Measurements from ENCODE around the gene FBXW8. TPM values are rescaled to one million over a fixed set of nuclear protein-coding genes. Genes with fewer than 3 reads are reported as not detected.

Gene FBXW8
- polyA plus RNA-seq, 3 donors, result 2.0 to 5.2 (median 2.7) TPM

DNA sequence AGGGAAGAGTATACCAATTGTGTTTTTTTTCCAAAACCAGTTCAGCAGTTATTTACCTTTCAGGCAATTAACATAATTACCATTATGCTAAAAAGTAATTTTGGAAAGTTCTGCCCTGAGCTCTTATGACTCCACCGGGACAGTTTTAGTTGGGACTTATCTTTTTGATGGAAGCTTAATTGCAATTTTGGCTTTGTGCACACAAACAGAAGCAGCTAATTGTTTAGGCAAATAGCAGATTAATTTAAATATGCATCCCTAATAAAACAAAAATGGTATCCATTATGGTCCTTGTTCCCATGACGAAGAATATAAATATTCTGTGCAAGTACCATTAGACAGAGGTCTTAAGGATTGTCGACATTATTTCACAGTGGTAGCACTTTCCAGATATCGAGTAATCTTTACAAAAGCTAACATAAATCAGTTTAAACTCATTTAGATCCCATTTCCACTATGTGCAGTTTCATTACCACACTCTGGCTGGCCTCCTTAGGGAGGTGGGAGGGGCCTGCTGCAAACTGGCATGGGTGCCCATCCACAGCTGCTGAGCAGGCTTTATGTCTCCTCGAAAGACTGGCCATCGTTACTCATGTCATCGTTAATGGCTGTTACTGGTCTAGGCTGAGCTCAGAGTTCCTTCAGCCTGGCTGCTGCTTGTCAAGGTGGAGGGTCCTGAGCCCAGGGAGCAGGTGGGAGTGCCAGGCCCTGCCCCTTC is 68.2 kb downstream of the FBXW8 start:
- H3K4me1 Mint-ChIP-seq, result no peaks in the 10 kb centered on the region
- no peak overlapping the region for H3K4me3 Mint-ChIP-seq
- no peak overlapping the region for H3K4me2 ChIP-seq (replicated peaks; ENCODE audit: extremely low read depth, low read length, poor library complexity, severe bottlenecking)
- H3K4me1 ChIP-seq (ENCODE audit: control insufficient read depth in 1 of 2, insufficient read depth in 2 of 2, low read length in 2 of 2), result no peaks in the 10 kb centered on the region
- H3K4me3 ChIP-seq (replicated peaks in 1 of 3; ENCODE audit: low read depth in 2 of 3, low read length in 3 of 3), result no peak overlapping the region
- H3K79me2 ChIP-seq (ENCODE audit: insufficient read depth, low read length), result no peaks in the 10 kb centered on the region
- no peak overlapping the region for H3K27ac ChIP-seq (ENCODE audit: low read depth in 1 of 2, low read length in 2 of 2)
- peaks cover 0 to 1% (median 0%) of the 10 kb centered on the region in 3 donors for H3K27me3 Mint-ChIP-seq (ENCODE audit: low read depth in 3 of 3)
- H3K36me3 ChIP-seq (replicated peaks in 1 of 2; ENCODE audit: control insufficient read depth in 1 of 2, insufficient read depth in 2 of 2, low read length in 2 of 2), result no peaks in the 10 kb centered on the region
- no peak for DNase-seq
- H3K36me3 Mint-ChIP-seq, result peaks cover under 1 to 4% of the 10 kb centered on the region in 2 donors
- intact Hi-C loops (cut with micrococcal nuclease), result no loop called here
- no peak overlapping the region for H2AFZ ChIP-seq (ENCODE audit: insufficient read depth, low read depth, low read length, poor library complexity, severe bottlenecking)
- WGBS (ENCODE audit: insufficient coverage), result 90% methylated on average over 3 of the region's 7 CpGs
- H3K27ac Mint-ChIP-seq, result no peak overlapping the region
- H3K27me3 ChIP-seq (ENCODE audit: control insufficient read depth in 2 of 2, insufficient read depth in 2 of 2, low read length in 2 of 2), result no peaks in the 10 kb centered on the region
- H3K9ac ChIP-seq (ENCODE audit: insufficient read depth, low read length, poor library complexity, severe bottlenecking), result no peak overlapping the region
- H3K9me3 Mint-ChIP-seq, result no peaks in the 10 kb centered on the region
- H4K20me1 ChIP-seq (ENCODE audit: insufficient read depth, low read length), result no peaks in the 10 kb centered on the region
- TF ChIP-seq, protein P1, sequence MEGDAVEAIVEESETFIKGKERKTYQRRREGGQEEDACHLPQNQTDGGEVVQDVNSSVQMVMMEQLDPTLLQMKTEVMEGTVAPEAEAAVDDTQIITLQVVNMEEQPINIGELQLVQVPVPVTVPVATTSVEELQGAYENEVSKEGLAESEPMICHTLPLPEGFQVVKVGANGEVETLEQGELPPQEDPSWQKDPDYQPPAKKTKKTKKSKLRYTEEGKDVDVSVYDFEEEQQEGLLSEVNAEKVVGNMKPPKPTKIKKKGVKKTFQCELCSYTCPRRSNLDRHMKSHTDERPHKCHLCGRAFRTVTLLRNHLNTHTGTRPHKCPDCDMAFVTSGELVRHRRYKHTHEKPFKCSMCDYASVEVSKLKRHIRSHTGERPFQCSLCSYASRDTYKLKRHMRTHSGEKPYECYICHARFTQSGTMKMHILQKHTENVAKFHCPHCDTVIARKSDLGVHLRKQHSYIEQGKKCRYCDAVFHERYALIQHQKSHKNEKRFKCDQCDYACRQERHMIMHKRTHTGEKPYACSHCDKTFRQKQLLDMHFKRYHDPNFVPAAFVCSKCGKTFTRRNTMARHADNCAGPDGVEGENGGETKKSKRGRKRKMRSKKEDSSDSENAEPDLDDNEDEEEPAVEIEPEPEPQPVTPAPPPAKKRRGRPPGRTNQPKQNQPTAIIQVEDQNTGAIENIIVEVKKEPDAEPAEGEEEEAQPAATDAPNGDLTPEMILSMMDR (IDR thresholded peaks at IDR 0.05), result no peak
- H3K9me3 ChIP-seq (replicated peaks in 1 of 2; ENCODE audit: control insufficient read depth in 1 of 2, insufficient read depth in 1 of 2, low read length in 2 of 2), result no peaks in the 10 kb centered on the region

DNA sequence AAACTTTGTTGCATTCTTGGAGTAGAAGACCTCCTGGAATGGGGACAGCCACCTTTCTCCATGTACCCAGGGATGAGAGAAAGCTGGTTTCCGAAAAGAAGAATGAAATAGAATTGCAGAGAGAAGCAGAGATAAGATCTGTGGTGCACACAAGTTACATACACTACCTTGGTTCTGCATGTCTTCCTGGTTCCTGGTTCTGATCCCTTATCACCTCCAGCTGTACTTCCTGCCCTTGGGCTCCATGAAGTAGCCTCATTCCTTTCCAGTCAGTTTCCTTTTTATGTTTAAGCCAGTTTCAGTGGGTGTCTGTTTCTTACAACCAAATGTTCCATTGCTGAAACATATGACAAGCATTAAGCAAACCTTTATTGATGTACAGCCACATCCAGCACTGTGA is 69.3 kb downstream of the FBXW8 start:
- H3K27ac Mint-ChIP-seq, result peak overlapping the region in 1 of 7 donors; percentile 46

More for the DNA sequence above, 69.3 kb downstream of the FBXW8 start:
- Histone ChIP-seq H3K4me3 (replicated peaks in 1 of 3; ENCODE audit: low read depth in 2 of 3, low read length in 3 of 3) (no peak overlapping the region), H3K27me3 (ENCODE audit: control insufficient read depth in 2 of 2, insufficient read depth in 2 of 2, low read length in 2 of 2) (no peaks in the 10 kb centered on the region), H3K36me3 (replicated peaks in 1 of 2; ENCODE audit: control insufficient read depth in 1 of 2, insufficient read depth in 2 of 2, low read length in 2 of 2) (no peaks in the 10 kb centered on the region), H3K4me2 (replicated peaks; ENCODE audit: extremely low read depth, low read length, poor library complexity, severe bottlenecking) (no peak overlapping the region), H4K20me1 (ENCODE audit: insufficient read depth, low read length) (no peaks in the 10 kb centered on the region), H3K9ac (ENCODE audit: insufficient read depth, low read length, poor library complexity, severe bottlenecking) (no peak overlapping the region), H3K4me1 (ENCODE audit: control insufficient read depth in 1 of 2, insufficient read depth in 2 of 2, low read length in 2 of 2) (no peaks in the 10 kb centered on the region), H2AFZ (ENCODE audit: insufficient read depth, low read depth, low read length, poor library complexity, severe bottlenecking) (no peak overlapping the region), H3K27ac (ENCODE audit: low read depth in 1 of 2, low read length in 2 of 2) (no peak overlapping the region), H3K9me3 (replicated peaks in 1 of 2; ENCODE audit: control insufficient read depth in 1 of 2, insufficient read depth in 1 of 2, low read length in 2 of 2) (no peaks in the 10 kb centered on the region), H3K79me2 (ENCODE audit: insufficient read depth, low read length) (no peaks in the 10 kb centered on the region)
- no peak overlapping the region for H3K4me3 Mint-ChIP-seq
- no peaks in the 10 kb centered on the region for H3K4me1 Mint-ChIP-seq
- TF ChIP-seq, protein P1 (IDR thresholded peaks at IDR 0.05), result no peak
- DNase-seq, result no peak
- intact Hi-C loops (cut with micrococcal nuclease), result no loop called here
- WGBS (ENCODE audit: insufficient coverage), result no CpG with 5 or more reads among the region's 1 CpG
- H3K36me3 Mint-ChIP-seq, result peaks cover 0 to 4% of the 10 kb centered on the region in 2 donors
- peaks cover 0 to 1% (median 0%) of the 10 kb centered on the region in 3 donors for H3K27me3 Mint-ChIP-seq (ENCODE audit: low read depth in 3 of 3)
- peaks cover 0 to 2% (median 0%) of the 10 kb centered on the region in 7 donors for H3K9me3 Mint-ChIP-seq

Data from CD14-positive monocyte (primary cell).